ENCODE data around the gene BCOR. TPM values are rescaled to one million over a fixed set of nuclear protein-coding genes. Genes with fewer than 3 reads are reported as not detected.

Gene BCOR
- total and polyA plus RNA-seq, 9 of the 15 experiments (the other 6 are each of a cell fraction or from before 2014, with no cell fraction given) = 27.5 to 113 (median 37.6) TPM

DNA sequence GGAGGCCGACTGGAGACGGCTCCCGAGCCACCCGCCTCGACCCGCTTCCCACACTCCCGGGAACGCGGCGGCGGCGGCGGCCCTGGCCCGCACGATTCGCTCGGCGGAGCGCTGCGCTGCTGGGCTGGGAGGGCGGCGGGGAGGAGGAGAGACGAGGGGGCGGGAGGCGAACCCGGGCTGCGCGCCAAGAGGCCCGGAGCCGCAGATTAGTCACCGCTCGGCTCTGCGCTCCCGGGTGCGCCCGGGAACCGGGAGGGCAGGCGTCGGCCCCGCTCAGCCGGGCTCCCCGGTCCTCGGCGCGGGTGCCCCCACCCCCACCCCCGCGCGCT is 11.2 kb upstream of the BCOR start (continued):
- TF ChIP-seq, protein P1, sequence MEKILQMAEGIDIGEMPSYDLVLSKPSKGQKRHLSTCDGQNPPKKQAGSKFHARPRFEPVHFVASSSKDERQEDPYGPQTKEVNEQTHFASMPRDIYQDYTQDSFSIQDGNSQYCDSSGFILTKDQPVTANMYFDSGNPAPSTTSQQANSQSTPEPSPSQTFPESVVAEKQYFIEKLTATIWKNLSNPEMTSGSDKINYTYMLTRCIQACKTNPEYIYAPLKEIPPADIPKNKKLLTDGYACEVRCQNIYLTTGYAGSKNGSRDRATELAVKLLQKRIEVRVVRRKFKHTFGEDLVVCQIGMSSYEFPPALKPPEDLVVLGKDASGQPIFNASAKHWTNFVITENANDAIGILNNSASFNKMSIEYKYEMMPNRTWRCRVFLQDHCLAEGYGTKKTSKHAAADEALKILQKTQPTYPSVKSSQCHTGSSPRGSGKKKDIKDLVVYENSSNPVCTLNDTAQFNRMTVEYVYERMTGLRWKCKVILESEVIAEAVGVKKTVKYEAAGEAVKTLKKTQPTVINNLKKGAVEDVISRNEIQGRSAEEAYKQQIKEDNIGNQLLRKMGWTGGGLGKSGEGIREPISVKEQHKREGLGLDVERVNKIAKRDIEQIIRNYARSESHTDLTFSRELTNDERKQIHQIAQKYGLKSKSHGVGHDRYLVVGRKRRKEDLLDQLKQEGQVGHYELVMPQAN (IDR thresholded peaks at IDR 0.05; ENCODE audit: borderline replicate concordance) = no peak
- TF ChIP-seq CREB1 (IDR thresholded peaks at IDR 0.05) = no peak
- TF ChIP-seq CREB1 (CRISPR knock-in tag; IDR thresholded peaks at IDR 0.05) = 0 out of 2 replicates have a peak, but pooled peaks have one; percentile 38
- TF ChIP-seq ZBTB1 (CRISPR knock-in tag; IDR thresholded peaks at IDR 0.05; ENCODE audit: borderline replicate concordance, low read depth) = peak; percentile 16; the same call in 1 of the 2 replicates
- no peak for TF ChIP-seq C11orf30 (IDR thresholded peaks at IDR 0.05; ENCODE audit: low read depth)
- peak; percentile 33 for TF ChIP-seq POLR2AphosphoS5 (IDR thresholded peaks at IDR 0.05; ENCODE audit: control insufficient read depth, insufficient read depth, low read depth, low read length)
- TF ChIP-seq HSF4 (CRISPR knock-in tag; IDR thresholded peaks at IDR 0.05; ENCODE audit: borderline replicate concordance) = no peak
- TF ChIP-seq, protein P2, sequence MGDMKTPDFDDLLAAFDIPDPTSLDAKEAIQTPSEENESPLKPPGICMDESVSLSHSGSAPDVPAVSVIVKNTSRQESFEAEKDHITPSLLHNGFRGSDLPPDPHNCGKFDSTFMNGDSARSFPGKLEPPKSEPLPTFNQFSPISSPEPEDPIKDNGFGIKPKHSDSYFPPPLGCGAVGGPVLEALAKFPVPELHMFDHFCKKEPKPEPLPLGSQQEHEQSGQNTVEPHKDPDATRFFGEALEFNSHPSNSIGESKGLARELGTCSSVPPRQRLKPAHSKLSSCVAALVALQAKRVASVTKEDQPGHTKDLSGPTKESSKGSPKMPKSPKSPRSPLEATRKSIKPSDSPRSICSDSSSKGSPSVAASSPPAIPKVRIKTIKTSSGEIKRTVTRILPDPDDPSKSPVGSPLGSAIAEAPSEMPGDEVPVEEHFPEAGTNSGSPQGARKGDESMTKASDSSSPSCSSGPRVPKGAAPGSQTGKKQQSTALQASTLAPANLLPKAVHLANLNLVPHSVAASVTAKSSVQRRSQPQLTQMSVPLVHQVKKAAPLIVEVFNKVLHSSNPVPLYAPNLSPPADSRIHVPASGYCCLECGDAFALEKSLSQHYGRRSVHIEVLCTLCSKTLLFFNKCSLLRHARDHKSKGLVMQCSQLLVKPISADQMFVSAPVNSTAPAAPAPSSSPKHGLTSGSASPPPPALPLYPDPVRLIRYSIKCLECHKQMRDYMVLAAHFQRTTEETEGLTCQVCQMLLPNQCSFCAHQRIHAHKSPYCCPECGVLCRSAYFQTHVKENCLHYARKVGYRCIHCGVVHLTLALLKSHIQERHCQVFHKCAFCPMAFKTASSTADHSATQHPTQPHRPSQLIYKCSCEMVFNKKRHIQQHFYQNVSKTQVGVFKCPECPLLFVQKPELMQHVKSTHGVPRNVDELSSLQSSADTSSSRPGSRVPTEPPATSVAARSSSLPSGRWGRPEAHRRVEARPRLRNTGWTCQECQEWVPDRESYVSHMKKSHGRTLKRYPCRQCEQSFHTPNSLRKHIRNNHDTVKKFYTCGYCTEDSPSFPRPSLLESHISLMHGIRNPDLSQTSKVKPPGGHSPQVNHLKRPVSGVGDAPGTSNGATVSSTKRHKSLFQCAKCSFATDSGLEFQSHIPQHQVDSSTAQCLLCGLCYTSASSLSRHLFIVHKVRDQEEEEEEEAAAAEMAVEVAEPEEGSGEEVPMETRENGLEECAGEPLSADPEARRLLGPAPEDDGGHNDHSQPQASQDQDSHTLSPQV (IDR thresholded peaks at IDR 0.05) = no peak
- TF ChIP-seq JUND (IDR thresholded peaks at IDR 0.05; ENCODE audit: borderline replicate concordance, low read depth, low read length) = peak; percentile 64
- TF ChIP-seq JUND (tag; IDR thresholded peaks at IDR 0.05; ENCODE audit: borderline replicate concordance, low read depth, low read length) = peak; percentile 42; the same call in 1 of the 3 replicates
- TF ChIP-seq ZNF830 (CRISPR knock-in tag; IDR thresholded peaks at IDR 0.05) = no peak
- TF ChIP-seq, protein P3, sequence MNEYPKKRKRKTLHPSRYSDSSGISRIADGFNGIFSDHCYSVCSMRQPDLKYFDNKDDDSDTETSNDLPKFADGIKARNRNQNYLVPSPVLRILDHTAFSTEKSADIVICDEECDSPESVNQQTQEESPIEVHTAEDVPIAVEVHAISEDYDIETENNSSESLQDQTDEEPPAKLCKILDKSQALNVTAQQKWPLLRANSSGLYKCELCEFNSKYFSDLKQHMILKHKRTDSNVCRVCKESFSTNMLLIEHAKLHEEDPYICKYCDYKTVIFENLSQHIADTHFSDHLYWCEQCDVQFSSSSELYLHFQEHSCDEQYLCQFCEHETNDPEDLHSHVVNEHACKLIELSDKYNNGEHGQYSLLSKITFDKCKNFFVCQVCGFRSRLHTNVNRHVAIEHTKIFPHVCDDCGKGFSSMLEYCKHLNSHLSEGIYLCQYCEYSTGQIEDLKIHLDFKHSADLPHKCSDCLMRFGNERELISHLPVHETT (CRISPR knock-in tag; conservative IDR thresholded peaks at IDR 0.05 in 1 of 2, IDR thresholded peaks at IDR 0.05 in 1 of 2) = peak in 1 of 2 experiments; percentile 97; a peak in 2 of 4 replicates
- no peak for TF ChIP-seq ZNF347 (CRISPR knock-in tag; IDR thresholded peaks at IDR 0.05; ENCODE audit: low read depth)
- TF ChIP-seq MAZ (CRISPR knock-in tag; conservative IDR thresholded peaks at IDR 0.05 in 1 of 2, IDR thresholded peaks at IDR 0.05 in 1 of 2) = peak; percentile 45 to 54; a peak in 3 of 4 replicates
- no peak for TF ChIP-seq XRCC3 (IDR thresholded peaks at IDR 0.05)
- TF ChIP-seq ZNF445 (CRISPR knock-in tag; IDR thresholded peaks at IDR 0.05; ENCODE audit: low read depth) = no peak
- no peak for TF ChIP-seq RFX1 (IDR thresholded peaks at IDR 0.05)
- no peak for TF ChIP-seq ZBTB17 (CRISPR knock-in tag; IDR thresholded peaks at IDR 0.05)
- no peak for TF ChIP-seq ETV5 (CRISPR knock-in tag; IDR thresholded peaks at IDR 0.05; ENCODE audit: low read depth)
- TF ChIP-seq EGR1 (conservative IDR thresholded peaks at IDR 0.05) = peak; percentile 76
- peak in 1 of 2 experiments; percentile 33; a peak in 1 of 4 replicates for TF ChIP-seq SRF (CRISPR knock-in tag; IDR thresholded peaks at IDR 0.05)
